RPMI7951 (cell line): Measurements from ENCODE around the gene AFF2. TPM values are rescaled to one million over a fixed set of nuclear protein-coding genes. Genes with fewer than 3 reads are reported as not detected.

Experiments
- DNase-seq: peaks from one replicate; pipeline ENCODE4 v3.0.0-alpha.2; 2012; ENCODE audit warnings: low read depth
- total RNA-seq: library from RNA; depleted of rRNA; stranded (reverse); fragments of >200 nt; shearing (Covaris generic); gene quantifications from 2 replicates; pipeline ENCODE4 v1.2.3, GENCODE V29; 2014

The AFF2 gene
- total RNA-seq, 1 experiment from 2014 or later, result 1.7 TPM

GRCh38 chrX:148536961-148537360 lies 36.5 kb downstream of the AFF2 start:
- DNase-seq, result peak; percentile 13

- no peak for DNase-seq
Measured at GRCh38 chrX:148537556-148538182, 37.3 kb downstream of the AFF2 start.

GRCh38 chrX:148538582-148538981 lies 38.2 kb downstream of the AFF2 start:
- no peak for DNase-seq

- DNase-seq, result no peak
Measured at GRCh38 chrX:148540114-148540513, 39.7 kb downstream of the AFF2 start.

GRCh38 chrX:148540671-148541583 lies 40.5 kb downstream of the AFF2 start:
- DNase-seq, result no peak

- DNase-seq, result no peak
Measured at GRCh38 chrX:148541584-148541940, 41.1 kb downstream of the AFF2 start.

- no peak for DNase-seq
Measured at GRCh38 chrX:148542481-148543255, 42.3 kb downstream of the AFF2 start.

GRCh38 chrX:148552775-148553174 lies 52.4 kb downstream of the AFF2 start:
- no peak for DNase-seq

- DNase-seq, result no peak
Measured at GRCh38 chrX:148555101-148555500, 54.7 kb downstream of the AFF2 start.

- no peak for DNase-seq
Measured at GRCh38 chrX:148555571-148556243, 55.3 kb downstream of the AFF2 start.

- no peak for DNase-seq
Measured at GRCh38 chrX:148556498-148556897, 56.1 kb downstream of the AFF2 start.

GRCh38 chrX:148562846-148563245 lies 62.4 kb downstream of the AFF2 start:
- peak; percentile 29 for DNase-seq

GRCh38 chrX:148567229-148567628 lies 66.8 kb downstream of the AFF2 start:
- DNase-seq, result peak; percentile 77

- no peak for DNase-seq
Measured at GRCh38 chrX:148567779-148568178, 67.4 kb downstream of the AFF2 start.

GRCh38 chrX:148568763-148569162 lies 68.3 kb downstream of the AFF2 start:
- DNase-seq, result no peak

- DNase-seq, result peak; percentile 36
Measured at GRCh38 chrX:148572337-148572736, 71.9 kb downstream of the AFF2 start.

- no peak for DNase-seq
Measured at GRCh38 chrX:148573119-148573518, 72.7 kb downstream of the AFF2 start.

GRCh38 chrX:148574237-148574973 lies 74.0 kb downstream of the AFF2 start:
- DNase-seq, result peak; percentile 72

- DNase-seq, result peak; percentile 8
Measured at GRCh38 chrX:148576396-148576795, 76.0 kb downstream of the AFF2 start.

- no peak for DNase-seq
Measured at GRCh38 chrX:148577741-148578140, 77.3 kb downstream of the AFF2 start.

GRCh38 chrX:148580016-148580415 lies 79.6 kb downstream of the AFF2 start:
- peak; percentile 38 for DNase-seq
